ENCODE measurements around the gene COQ8A.

DNA sequence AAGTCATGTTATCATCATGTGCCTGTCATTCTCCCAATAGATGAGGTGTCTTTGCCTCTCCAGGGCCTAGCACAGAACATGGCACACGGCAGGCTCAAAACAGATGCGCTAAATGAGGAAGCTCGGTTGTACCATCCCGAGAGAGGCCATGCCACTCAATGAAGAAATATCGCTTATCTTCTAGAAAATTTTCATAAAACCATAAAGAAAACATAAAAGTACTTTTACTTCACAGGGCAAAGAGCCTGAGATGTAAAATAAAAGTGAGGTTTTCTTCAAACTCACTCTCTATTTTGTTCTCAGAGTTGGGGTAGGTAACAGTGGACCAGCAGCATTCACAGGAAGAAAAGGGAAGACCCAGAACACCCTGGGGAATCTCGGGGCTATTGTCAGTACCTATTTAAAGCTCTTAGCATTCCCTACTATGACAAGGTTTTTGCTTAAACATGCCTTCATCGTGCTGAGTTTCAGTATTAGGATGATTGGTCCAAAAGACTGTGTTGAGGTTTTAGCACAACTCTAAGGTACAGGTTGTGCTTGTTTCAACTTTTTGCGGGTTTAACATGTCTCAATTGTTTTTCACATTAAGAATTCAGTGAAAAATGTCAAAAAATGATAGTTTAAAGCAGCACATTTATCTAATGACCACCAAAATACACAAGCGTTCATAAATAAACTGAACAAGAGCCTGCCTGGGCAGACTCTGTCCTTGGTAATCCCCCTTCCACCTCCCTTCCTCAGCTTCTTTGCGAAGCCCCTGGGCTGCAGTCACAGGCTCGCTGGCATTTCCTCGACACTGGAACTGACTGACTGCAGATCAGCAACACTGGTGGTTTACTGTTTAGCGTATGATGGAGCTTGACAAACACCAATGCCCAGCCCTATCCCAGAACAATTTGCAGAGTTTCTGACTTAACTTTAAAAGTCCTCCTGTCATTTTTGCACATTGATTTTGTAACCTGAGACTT lies 55.6 kb downstream of the COQ8A start:
- no peak for TF ChIP-seq POLR2A (IDR thresholded peaks at IDR 0.05; ENCODE audit: low read depth, low read length)
- TF ChIP-seq TAF1 (IDR thresholded peaks at IDR 0.05; ENCODE audit: borderline replicate concordance, low read depth, low read length): no peak
- no peak for TF ChIP-seq POLR2AphosphoS5 (IDR thresholded peaks at IDR 0.05; ENCODE audit: low read depth, low read length)
